Activated gamma-delta T cell treated with anti-CD3 and anti-CD28 coated beads, Interleukin-2, amount 50 U/mL, for 16 hours (primary cell): ENCODE results near the gene LARP7.
"Not testable (repeated sequence)": the region's sequence is repeated elsewhere in the genome, so short reads cannot be mapped to it uniquely, and the experiment has no call there.

ENCODE experiments used
- DNase-seq: peaks from one replicate; pipeline ENCODE4 v3.0.0-alpha.2; 2020; ENCODE audit warnings: low read depth

The LARP7 gene

GRCh38 chr4:112636688-112637551 lies at the start of gene LARP7, which contains the start of gene ZGRF1:
Gene LARP7, plus strand, starts transcription at chr4:112637143. Its CDS starts 7,527 bp downstream, at chr4:112644670.
Gene ZGRF1, minus strand, starts transcription at chr4:112636909. Its CDS starts 3,733 bp downstream, at chr4:112633176.
- DNase-seq = peak; percentile 95

GRCh38 chr4:112589206-112589605 lies 47.7 kb upstream of the LARP7 start:
- no peak for DNase-seq

GRCh38 chr4:112591593-112591992 lies 45.4 kb upstream of the LARP7 start:
- no peak for DNase-seq

GRCh38 chr4:112592717-112593116 lies 44.2 kb upstream of the LARP7 start:
- DNase-seq = no peak

- no peak for DNase-seq
Measured at GRCh38 chr4:112593438-112594133, 43.4 kb upstream of the LARP7 start.

GRCh38 chr4:112594993-112595392 lies 42.0 kb upstream of the LARP7 start:
- DNase-seq = no peak

- peak; percentile 7 for DNase-seq
Measured at GRCh38 chr4:112604589-112604988, 32.4 kb upstream of the LARP7 start.

- not testable (repeated sequence) for DNase-seq
Measured at GRCh38 chr4:112612814-112613213, 24.1 kb upstream of the LARP7 start.

- DNase-seq = no peak
Measured at GRCh38 chr4:112616984-112617383, 20.0 kb upstream of the LARP7 start.

GRCh38 chr4:112626228-112626627 lies 10.7 kb upstream of the LARP7 start:
- no peak for DNase-seq

- DNase-seq = no peak
Measured at GRCh38 chr4:112633477-112634235, 3.3 kb upstream of the LARP7 start.

- DNase-seq = no peak
Measured at GRCh38 chr4:112637552-112637866, 566 bp downstream of the LARP7 start.

GRCh38 chr4:112642526-112642925 lies 5.6 kb downstream of the LARP7 start:
- no peak for DNase-seq

GRCh38 chr4:112644595-112645535 lies 7.9 kb downstream of the LARP7 start:
- not testable (repeated sequence) for DNase-seq

GRCh38 chr4:112645541-112646329 lies 8.8 kb downstream of the LARP7 start:
- no peak for DNase-seq

- no peak for DNase-seq
Measured at GRCh38 chr4:112646632-112647537, 9.9 kb downstream of the LARP7 start.

- DNase-seq = no peak
Measured at GRCh38 chr4:112647785-112648184, 10.8 kb downstream of the LARP7 start.

- DNase-seq = no peak
Measured at GRCh38 chr4:112648263-112649054, 11.5 kb downstream of the LARP7 start.

- no peak for DNase-seq
Measured at GRCh38 chr4:112649055-112649408, 12.1 kb downstream of the LARP7 start.
